Left cardiac atrium (tissue), 4 donors: Measurements from ENCODE around the gene LARGE1. TPM values are rescaled to one million over a fixed set of nuclear protein-coding genes. Genes with fewer than 3 reads are reported as not detected.
"Not testable (repeated sequence)": the region's sequence is repeated elsewhere in the genome, so short reads cannot be mapped to it uniquely, and the experiment has no call there.

Experiments used
- ATAC-seq, 2 donors: fragments of 200-7000 bp; cut with Tn5 transposase; one replicate each; pipeline ENCODE4 v1.9.1; 2020; ENCODE audit warnings: mild to moderate bottlenecking in 2 of 2, moderate library complexity in 2 of 2
- DNase-seq: peaks from one replicate; pipeline ENCODE4 v3.0.0-alpha.2; 2020
- intact Hi-C, 2 donors: fragments of 100-400 bp; cut with DNase I; formaldehyde crosslinking; loops; one replicate each; pipeline versions ENCODE4 v1.14.1 to v1.15.1; 2022 to 2023
- total RNA-seq, 2 donors: library from RNA; stranded (reverse); fragmentation: NEBNext Ultra II Directional; extraction: Animal tissue kit (Norgen Biotek cat#: 25700); gene quantifications; one replicate each; pipeline ENCODE4 v1.2.1, GENCODE V29; 2021
- donor health status: DM: no; HTN: yes; CAD: no.
- donor health status: DM: no; HTN: yes; CAD: no; lungs with severe emphysema.
- donor health status: DM: yes; HTN: yes; CAD: no.
- donor health status: Dilated cardiomyopathy.

Gene LARGE1
- total RNA-seq, 2 donors from 2014 or later, result 66.5 to 103 TPM

DNA sequence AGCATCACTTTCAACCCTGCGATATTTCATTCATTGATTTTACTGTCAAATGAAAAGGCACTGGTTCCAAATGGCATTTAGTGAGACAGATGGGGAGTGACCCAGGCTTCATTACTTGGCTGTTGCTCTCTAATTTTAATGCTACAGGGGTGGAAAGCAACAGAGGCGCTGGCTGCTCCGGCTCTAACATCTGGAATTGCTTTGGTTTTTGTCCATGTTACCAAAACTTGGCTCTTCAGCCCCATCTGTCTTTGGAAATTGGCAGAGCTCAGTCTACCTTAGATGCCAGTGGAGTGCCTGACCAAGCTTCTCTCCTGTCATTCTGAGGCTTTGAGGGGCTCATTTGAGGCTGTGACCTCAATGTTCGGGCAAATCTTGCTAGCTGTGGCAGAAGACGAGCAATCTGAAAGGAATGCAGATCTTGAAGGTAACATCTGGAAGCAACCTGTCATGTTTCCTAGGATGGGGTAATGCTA lies 452.6 kb downstream of the LARGE1 start:
- intact Hi-C loops, result loop anchor here in 1 of 2 donors (10.0 kb wide), 1 partner anchor 63 kb away; no protein-coding TSS in a partner anchor
- DNase-seq (no peak), ATAC-seq (peak in 1 of 2 donors; percentile 25)

DNA sequence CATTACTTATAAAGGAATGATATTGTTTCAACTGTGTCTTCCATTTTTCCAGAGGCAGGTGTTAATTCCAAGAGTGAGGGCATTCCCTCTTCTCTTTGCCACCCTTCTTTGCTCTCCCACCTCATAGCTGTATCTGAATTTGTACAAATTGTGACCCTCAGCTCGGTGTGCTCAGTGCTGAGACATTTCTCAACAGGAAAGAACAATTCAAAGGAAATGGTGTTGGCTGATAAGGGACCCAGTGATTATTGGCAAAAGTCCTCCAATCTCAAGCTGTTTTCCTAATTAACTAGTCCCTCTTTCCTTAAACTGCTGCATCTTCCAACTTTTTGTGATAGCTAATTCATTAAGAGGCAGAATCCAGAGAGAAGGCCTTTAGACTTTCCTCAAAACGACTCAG lies 453.2 kb downstream of the LARGE1 start:
- intact Hi-C loops, result loop anchor here in 1 of 2 donors (10.0 kb wide), 1 partner anchor 62 kb away; no protein-coding TSS in a partner anchor
- peak in 1 of 2 donors; percentile 23 for ATAC-seq
- no peak for DNase-seq

DNA sequence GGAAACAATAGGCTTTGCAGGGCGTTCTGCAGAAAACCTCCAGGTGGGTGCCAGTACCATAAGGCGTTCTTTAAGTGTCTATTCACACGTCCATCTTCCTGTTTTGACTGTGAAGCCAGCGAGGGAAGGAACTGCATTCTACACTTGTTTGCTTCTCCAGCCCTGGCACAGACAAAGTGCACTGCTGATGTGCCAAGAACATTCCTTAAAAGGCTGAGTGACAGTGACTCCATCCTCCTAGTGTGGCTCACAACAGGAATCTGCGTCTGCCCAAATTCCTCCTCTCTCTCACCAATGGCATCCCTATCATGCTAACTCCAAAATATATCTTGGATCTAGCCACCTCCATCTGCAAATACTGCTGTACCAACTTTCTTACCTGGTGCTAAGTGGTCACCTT lies 454.7 kb downstream of the LARGE1 start:
- ATAC-seq, result peak; percentile 83 to 88

DNA sequence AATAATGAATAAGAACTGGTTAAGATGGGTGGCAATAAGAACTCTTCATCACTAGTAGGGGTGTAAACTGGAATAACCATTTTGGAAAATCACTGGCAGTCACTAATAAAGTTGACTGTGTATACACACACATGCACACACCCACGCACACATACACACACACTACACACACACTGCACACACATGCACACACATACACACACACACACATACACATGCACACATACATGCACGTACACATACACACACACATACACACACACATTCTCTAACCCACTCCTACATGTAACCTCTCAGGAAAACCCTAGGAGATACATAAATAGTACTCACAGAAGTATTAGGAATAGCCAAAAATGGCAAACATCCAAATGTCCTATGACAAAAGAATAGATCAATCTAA lies 455.6 kb downstream of the LARGE1 start:
- ATAC-seq (no peak), DNase-seq (no peak)
- intact Hi-C loops, result loop anchor here in 1 of 2 donors (10.0 kb wide), 1 partner anchor 60 kb away; no protein-coding TSS in a partner anchor

More for the DNA sequence above, 454.7 kb downstream of the LARGE1 start:
- intact Hi-C loops, result loop anchor here in 1 of 2 donors (10.0 kb wide), 1 partner anchor 61 kb away; no protein-coding TSS in a partner anchor
- no peak for DNase-seq

DNA sequence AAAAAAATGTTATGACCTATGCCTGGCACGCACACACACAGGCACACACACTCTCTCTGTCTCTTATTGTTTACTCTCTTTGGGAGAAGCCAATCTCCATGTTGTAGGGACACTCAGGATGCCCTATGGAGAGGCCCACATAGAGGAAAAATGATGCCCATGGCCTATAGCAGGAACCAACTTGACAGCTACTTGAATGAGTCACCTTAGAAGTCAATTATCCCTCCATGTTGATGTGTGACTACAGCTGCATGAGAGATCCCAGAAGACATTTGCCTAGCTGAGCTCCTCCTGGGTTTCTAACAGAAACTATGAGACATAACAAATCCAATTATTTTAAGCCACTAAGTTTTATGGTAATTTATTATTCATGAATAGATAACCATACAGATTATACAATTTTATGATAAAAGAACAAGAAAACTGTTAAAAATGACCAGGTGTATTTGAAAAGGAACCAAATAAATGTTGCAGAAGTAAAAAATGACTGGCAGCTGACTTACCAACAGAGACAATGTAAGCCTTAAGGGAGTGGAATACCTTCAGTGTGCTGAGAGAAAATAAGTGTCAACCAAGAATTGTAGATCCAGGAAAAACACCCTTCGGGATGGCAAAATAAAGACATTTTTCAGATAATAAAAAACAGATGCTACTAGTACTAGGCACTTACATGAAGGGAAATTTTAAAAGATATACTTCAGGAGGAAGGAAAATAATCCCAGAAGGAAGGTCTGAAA lies 458.4 kb downstream of the LARGE1 start:
- ATAC-seq (no peak), DNase-seq (no peak)
- intact Hi-C loops, result loop anchor here in 1 of 2 donors (10.0 kb wide), 1 partner anchor 57 kb away; no protein-coding TSS in a partner anchor

DNA sequence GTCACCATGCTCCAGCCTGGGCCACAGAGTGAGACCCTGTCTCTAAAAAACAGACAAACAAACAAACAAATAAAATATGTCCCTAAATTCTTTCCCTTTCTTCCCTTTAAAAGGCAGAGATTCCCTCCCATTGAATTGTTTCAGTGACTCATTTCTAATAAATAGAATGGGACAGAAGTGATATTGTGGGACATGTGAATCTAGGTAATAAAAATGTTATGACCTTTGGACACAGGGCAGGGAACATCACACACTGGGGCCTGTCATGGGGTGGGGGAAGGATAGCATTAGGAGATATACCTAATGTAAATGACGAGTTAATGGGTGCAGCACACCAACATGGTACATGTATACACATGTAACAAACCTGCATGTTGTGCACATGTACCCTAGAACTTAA lies 459.0 kb downstream of the LARGE1 start:
- not testable (repeated sequence) for ATAC-seq
- intact Hi-C loops, result loop anchor here in 1 of 2 donors (10.0 kb wide), 1 partner anchor 56 kb away; no protein-coding TSS in a partner anchor

DNA sequence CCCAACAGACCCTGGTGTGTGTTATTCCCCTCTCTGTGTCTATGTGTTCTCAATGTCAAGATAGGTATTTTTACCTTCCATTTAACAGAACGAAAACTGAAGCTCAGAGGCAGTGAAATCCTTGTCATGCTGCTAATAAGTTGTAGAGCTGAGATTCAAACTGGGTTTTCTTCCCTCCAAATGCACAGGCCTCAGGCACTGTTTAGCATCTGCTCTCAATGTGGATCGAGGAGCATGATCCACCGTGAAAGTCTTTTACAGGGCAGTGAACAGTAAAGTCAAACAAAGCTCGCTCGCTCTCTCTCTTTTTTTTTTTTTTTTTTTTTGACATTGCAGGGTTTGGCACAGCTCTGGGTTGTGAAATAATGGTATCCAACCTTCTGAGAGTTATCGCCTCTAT lies 461.1 kb downstream of the LARGE1 start:
- ATAC-seq (no peak), DNase-seq (no peak)
- intact Hi-C loops, result no loop called here

More for the DNA sequence above, 459.0 kb downstream of the LARGE1 start:
- not testable (repeated sequence) for DNase-seq

GRCh38 chr22:33456511-33456910 lies 463.8 kb downstream of the LARGE1 start:
- intact Hi-C loops, result no loop called here
- DNase-seq, result no peak
- ATAC-seq, result no peak

DNA sequence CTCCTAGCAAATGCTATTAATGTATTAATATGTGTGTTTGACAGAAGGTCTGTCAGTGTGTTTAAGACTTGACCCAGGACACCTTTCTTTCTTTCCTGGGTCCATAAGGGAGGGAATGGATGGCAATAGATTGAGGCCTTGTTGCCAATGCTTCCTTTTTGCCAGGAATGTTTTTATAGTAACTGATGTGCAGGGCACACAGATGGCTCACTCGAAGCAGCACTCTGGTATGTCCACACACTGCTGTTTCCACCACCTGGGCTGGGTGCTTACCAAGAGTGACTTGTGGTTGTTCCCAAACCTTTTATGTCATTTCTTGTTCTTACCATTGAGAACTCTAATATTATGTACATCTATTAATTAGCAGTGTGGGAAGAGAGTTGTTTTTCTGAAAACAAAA lies 465.2 kb downstream of the LARGE1 start:
- no peak for ATAC-seq
- intact Hi-C loops, result no loop called here
- DNase-seq, result no peak

DNA sequence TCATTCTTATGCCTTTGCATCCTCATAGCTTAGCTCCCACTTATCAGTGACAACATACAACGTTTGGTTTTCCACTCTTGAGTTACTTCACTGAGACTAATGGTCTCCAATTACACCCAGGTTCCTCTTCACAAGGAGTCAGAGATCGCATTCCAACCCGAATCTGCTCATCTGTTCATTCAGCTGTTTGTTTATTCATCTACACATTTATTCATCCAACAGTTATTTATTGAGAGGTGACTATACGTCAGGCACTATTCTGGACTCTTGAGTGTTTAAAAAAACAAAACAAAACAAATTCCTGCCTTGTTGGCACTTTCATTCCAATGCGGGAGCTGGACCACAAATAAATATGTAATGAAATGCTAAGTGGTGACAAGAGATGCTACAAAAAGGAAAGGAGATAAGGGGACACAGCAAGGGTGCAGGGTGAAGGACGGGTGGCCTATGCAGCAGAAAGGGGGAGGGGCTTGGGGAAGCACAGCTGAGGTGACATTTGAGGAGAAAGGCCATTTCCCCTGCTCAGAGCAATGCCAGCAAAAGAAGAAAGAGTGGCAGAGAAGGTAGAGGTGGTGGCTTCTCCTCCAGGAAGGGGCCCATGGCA lies 468.3 kb downstream of the LARGE1 start:
- ATAC-seq (no peak), DNase-seq (no peak)
- intact Hi-C loops, result no loop called here

GRCh38 chr22:33450756-33451155 lies 469.5 kb downstream of the LARGE1 start:
- DNase-seq (no peak), ATAC-seq (peak in 1 of 2 donors; percentile 64)

DNA sequence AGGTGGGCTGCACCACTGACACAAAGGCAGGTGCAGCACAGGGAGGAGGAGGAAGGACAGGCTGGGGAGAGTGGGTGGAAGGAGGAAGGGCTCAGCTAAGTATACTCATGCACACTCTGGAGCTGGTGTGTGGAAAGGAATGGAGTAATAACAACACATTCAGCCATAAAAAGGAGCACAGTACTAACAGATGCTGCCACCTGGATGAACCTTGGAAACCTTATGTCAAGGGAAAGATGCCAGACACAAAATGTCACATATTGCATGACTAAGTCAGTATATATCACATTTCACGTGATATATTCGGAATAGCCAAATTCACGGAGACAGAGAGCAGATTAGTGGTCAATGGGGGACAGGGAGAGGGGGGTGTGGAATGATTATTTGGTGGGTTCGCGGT lies 472.5 kb downstream of the LARGE1 start:
- DNase-seq, result no peak
- intact Hi-C loops, result no loop called here
- ATAC-seq, result no peak

More at GRCh38 chr22:33450756-33451155, 469.5 kb downstream of the LARGE1 start:
- intact Hi-C loops, result no loop called here

GRCh38 chr22:33443683-33444082 lies 476.6 kb downstream of the LARGE1 start:
- DNase-seq (no peak), ATAC-seq (peak in 1 of 2 donors; percentile 65)
- intact Hi-C loops, result no loop called here

DNA sequence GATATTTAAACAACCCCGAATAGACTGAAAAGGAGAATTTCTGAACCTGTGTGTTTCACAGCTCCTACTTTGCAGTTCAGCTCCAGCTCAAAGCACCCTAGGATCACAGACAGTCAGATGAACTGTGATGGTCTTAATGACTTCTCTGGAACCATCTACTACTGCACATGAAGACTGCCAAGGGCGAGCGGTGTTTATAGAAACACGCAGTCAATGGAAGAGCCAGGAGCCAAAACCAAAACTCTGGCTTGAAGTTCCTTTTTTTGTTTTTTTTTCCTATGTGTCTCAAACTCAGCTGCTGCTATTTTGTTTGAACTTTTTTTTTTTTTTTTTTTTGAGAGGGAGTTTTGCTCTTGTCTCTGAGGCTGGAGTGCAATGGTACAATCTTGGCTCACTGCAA lies 479.5 kb downstream of the LARGE1 start:
- ATAC-seq (peak in 1 of 2 donors; percentile 40), DNase-seq (no peak)
- intact Hi-C loops, result no loop called here

GRCh38 chr22:33438273-33438672 lies 482.0 kb downstream of the LARGE1 start:
- intact Hi-C loops, result no loop called here
- no peak for DNase-seq
- ATAC-seq, result no peak

DNA sequence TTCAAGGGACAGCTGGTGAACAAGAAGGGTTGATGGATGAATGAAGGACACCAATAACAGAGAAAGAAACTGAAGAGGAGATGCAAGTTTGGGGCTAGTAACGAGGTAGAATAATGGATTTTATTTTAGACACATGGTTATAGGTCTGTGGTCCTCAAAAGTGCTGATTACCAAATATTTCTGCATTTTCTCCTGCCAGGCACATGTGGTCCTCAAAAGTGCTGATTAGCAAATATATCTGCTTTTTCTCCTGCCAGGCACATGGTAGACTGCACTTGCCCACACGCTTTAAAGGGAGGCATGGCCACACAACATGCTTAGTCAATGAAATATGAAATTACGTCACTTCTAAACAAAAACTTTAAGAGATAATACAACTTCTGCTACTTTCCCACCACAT lies 489.0 kb downstream of the LARGE1 start:
- ATAC-seq (no peak), DNase-seq (no peak)
- intact Hi-C loops, result no loop called here

GRCh38 chr22:33429281-33429680 lies 491.0 kb downstream of the LARGE1 start:
- DNase-seq (no peak), ATAC-seq (no peak)
- intact Hi-C loops, result no loop called here

GRCh38 chr22:33427461-33427860 lies 492.8 kb downstream of the LARGE1 start:
- intact Hi-C loops, result no loop called here
- DNase-seq, result no peak
- no peak for ATAC-seq

- intact Hi-C loops, result no loop called here
- no peak for DNase-seq
- ATAC-seq, result peak in 1 of 2 donors; percentile 75
Measured at GRCh38 chr22:33426451-33426850, 493.8 kb downstream of the LARGE1 start.

DNA sequence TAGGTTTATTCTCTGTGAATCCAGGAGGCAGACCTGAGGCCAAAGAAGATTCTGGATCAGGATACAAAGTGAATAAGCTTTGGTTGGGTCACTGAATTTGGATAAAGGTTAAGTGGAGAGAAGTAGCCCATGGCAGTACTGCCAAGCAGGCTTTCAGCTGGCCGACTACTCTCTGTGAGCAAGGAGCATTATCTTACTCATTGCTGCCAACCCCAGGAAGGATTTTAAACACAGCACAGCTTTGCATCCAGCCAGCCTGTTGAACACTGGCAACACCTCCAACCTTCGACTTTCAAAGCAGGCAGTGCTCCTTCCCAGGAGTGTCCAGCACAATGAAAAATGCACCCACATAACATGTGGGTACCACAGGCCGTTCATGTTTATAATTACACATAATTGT lies 498.4 kb downstream of the LARGE1 start:
- intact Hi-C loops, result no loop called here
- DNase-seq (no peak), ATAC-seq (peak in 1 of 2 donors; percentile 63)
